ENCODE measurements around the gene CDKN1A. TPM values are rescaled to one million over a fixed set of nuclear protein-coding genes. Genes with fewer than 3 reads are reported as not detected.
"Not testable (repeated sequence)": the region's sequence is repeated elsewhere in the genome, so short reads cannot be mapped to it uniquely, and the experiment has no call there.

The CDKN1A gene
- total RNA-seq, 3 donors from 2014 or later (not counting 1 experiment from before 2014, with no cell fraction given): 19.1 to 40.7 (median 25.4) TPM

DNA sequence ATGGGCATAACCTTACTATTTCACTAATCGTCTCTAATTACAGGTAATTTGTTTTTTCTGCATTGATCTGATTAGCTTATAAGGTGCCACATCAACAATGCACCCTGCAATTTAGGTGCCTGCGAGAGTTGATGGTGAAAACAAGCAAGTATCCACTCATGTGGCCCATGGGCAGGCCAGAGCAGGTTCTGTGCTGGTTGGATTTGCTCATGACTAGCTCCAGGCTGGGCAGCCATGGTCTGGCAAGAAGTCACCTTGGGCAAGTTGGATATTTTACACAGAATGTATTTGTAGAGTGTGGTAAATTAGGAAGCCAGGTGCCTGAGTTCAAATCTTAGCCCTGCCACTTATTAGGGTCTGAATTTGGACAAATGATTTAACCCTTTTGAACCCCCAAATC is 44.4 kb downstream of the CDKN1A start:
- DNase-seq (no peak), ATAC-seq (no peak)
- Mint-ChIP-seq H3K27me3 (ENCODE audit: low read depth in 2 of 2) (no peaks in the 10 kb centered on the region), H3K4me3 (no peak overlapping the region), H3K36me3 (no peaks in the 10 kb centered on the region), H3K9me3 (no peaks in the 10 kb centered on the region), H3K4me1 (peaks cover 3 to 4% of the 10 kb centered on the region in 2 donors), H3K27ac (no peak overlapping the region)
- 94% methylated on average over 2 of the region's 2 CpGs for WGBS (ENCODE audit: insufficient coverage)
- Histone ChIP-seq H3K4me3 (ENCODE audit: low read length) (no peak overlapping the region), H3K27me3 (ENCODE audit: control insufficient read depth, insufficient read depth, low read length) (no peaks in the 10 kb centered on the region), H3K9me3 (ENCODE audit: control insufficient read depth, insufficient read depth, low read length) (no peaks in the 10 kb centered on the region), H3K27ac (ENCODE audit: low read length) (no peak overlapping the region), H3K36me3 (ENCODE audit: control insufficient read depth, insufficient read depth, low read length) (no peaks in the 10 kb centered on the region), H3K4me1 (ENCODE audit: control insufficient read depth, insufficient read depth, low read length) (peaks cover 18% of the 10 kb centered on the region)
- no peak for TF ChIP-seq CTCF (IDR thresholded peaks at IDR 0.05)
- intact Hi-C loops (cut with micrococcal nuclease): no loop called here

DNA sequence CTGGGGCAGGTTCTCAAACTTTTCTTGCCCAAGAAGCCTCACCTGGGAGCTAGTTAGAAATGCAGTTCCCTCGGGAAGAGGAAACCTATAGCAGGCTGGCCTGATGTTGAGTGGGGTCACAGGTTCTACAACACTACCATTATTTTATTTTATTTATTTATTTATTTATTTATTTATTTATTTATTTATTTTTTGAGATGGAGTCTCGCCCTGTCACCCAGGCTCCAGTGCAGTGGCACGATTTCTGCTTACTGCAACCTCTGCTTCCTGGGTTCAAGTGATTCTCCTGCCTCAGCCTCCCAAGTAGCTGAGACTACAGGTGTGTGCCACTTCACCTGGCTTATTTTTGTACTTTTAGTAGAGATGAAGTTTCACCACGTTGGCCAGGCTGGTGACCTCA is 45.5 kb downstream of the CDKN1A start:
- H3K4me1 ChIP-seq (ENCODE audit: control insufficient read depth, insufficient read depth, low read length): peaks cover 18% of the 10 kb centered on the region
- H3K27me3 ChIP-seq (ENCODE audit: control insufficient read depth, insufficient read depth, low read length); H3K4me1 Mint-ChIP-seq; H3K4me3 Mint-ChIP-seq; DNase-seq; H3K9me3 ChIP-seq (ENCODE audit: control insufficient read depth, insufficient read depth, low read length); H3K27me3 Mint-ChIP-seq (ENCODE audit: low read depth in 2 of 2); H3K9me3 Mint-ChIP-seq; H3K36me3 Mint-ChIP-seq; intact Hi-C loops (cut with micrococcal nuclease); H3K27ac ChIP-seq (ENCODE audit: low read length); ATAC-seq; H3K36me3 ChIP-seq (ENCODE audit: control insufficient read depth, insufficient read depth, low read length); H3K27ac Mint-ChIP-seq; H3K4me3 ChIP-seq (ENCODE audit: low read length): not testable (repeated sequence)
- WGBS (ENCODE audit: insufficient coverage): 88% methylated on average over 3 of the region's 4 CpGs

DNA sequence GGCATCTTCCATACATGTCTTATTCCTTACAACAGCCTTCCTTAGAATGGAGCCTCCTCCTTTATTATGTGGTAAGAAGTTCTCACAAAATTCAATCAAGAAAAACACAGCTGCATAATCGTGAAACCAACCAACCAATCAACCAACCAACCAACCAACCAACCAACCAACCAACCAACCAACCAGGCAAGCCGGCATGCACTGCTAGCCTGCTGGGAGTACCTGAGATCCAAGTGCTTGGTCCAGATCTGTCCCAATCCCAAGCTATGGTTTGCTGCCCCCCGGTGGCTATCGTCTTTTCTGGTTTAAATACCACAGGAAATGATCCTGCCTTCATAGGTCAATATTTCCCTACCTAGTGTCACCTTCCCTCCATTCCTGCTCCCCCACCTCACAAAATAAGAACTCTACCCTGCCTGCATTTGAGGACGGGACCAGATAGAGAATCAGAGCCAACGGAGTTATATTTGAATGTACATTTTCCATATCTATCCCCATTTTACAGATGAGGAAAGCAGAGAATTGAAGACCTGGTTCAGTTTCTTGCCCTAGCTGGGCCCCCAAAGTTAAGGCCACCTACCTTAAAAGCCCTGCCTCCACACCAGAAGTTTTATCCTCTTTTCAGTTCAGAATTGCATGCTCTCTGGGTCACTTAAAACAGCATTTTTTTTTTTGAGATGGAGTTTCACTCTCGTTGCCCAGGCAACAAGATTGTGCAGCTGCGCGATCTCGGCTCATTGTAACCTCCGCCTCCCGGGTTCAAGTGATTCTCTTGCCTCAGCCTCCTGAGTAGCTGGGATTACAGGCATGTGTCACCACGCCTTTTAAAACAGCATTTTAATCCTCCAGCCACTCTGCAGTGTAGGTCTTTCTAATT is 46.2 kb downstream of the CDKN1A start:
- Mint-ChIP-seq H3K27me3 (ENCODE audit: low read depth in 2 of 2) (no peaks in the 10 kb centered on the region), H3K4me3 (no peak overlapping the region), H3K27ac (no peak overlapping the region), H3K9me3 (no peaks in the 10 kb centered on the region), H3K36me3 (no peaks in the 10 kb centered on the region), H3K4me1 (peaks cover 6 to 7% of the 10 kb centered on the region in 2 donors)
- H3K4me1 ChIP-seq (ENCODE audit: control insufficient read depth, insufficient read depth, low read length): peaks cover 17% of the 10 kb centered on the region
- H3K4me3 ChIP-seq (ENCODE audit: low read length): no peak overlapping the region
- ATAC-seq (no peak), DNase-seq (peak in 1 of 2 donors; percentile 56)
- H3K36me3 ChIP-seq (ENCODE audit: control insufficient read depth, insufficient read depth, low read length): no peaks in the 10 kb centered on the region
- WGBS (ENCODE audit: insufficient coverage): 68% methylated on average over 13 of the region's 13 CpGs
- H3K27me3 ChIP-seq (ENCODE audit: control insufficient read depth, insufficient read depth, low read length): no peaks in the 10 kb centered on the region
- no peaks in the 10 kb centered on the region for H3K9me3 ChIP-seq (ENCODE audit: control insufficient read depth, insufficient read depth, low read length)
- no peak for TF ChIP-seq CTCF (IDR thresholded peaks at IDR 0.05)
- H3K27ac ChIP-seq (ENCODE audit: low read length): no peak overlapping the region
- intact Hi-C loops (cut with micrococcal nuclease): no loop called here

GRCh38 chr6:36725581-36725980 is 47.1 kb downstream of the CDKN1A start:
- intact Hi-C loops (cut with micrococcal nuclease): no loop called here
- no peak overlapping the region for H3K27ac Mint-ChIP-seq
- no peaks in the 10 kb centered on the region for H3K27me3 Mint-ChIP-seq (ENCODE audit: low read depth in 2 of 2)
- H3K4me1 Mint-ChIP-seq: peaks cover 6 to 7% of the 10 kb centered on the region in 2 donors
- Histone ChIP-seq H3K4me3 (ENCODE audit: low read length) (no peak overlapping the region), H3K27ac (ENCODE audit: low read length) (no peak overlapping the region), H3K9me3 (ENCODE audit: control insufficient read depth, insufficient read depth, low read length) (no peaks in the 10 kb centered on the region), H3K27me3 (ENCODE audit: control insufficient read depth, insufficient read depth, low read length) (no peaks in the 10 kb centered on the region), H3K4me1 (ENCODE audit: control insufficient read depth, insufficient read depth, low read length) (peaks cover 11% of the 10 kb centered on the region), H3K36me3 (ENCODE audit: control insufficient read depth, insufficient read depth, low read length) (no peaks in the 10 kb centered on the region)
- no peak for ATAC-seq
- no peaks in the 10 kb centered on the region for H3K9me3 Mint-ChIP-seq
- no peak for TF ChIP-seq CTCF (IDR thresholded peaks at IDR 0.05)
- WGBS (ENCODE audit: insufficient coverage): 94% methylated on average over 7 of the region's 7 CpGs
- H3K4me3 Mint-ChIP-seq: no peak overlapping the region
- H3K36me3 Mint-ChIP-seq: no peaks in the 10 kb centered on the region
- no peak for DNase-seq

All from natural killer cell (primary cell).